Measurements from ENCODE around the gene CTAG2. TPM values are rescaled to one million over a fixed set of nuclear protein-coding genes. Genes with fewer than 3 reads are reported as not detected.

The CTAG2 gene
- total RNA-seq, 1 experiment from 2014 or later, result not detected

DNA sequence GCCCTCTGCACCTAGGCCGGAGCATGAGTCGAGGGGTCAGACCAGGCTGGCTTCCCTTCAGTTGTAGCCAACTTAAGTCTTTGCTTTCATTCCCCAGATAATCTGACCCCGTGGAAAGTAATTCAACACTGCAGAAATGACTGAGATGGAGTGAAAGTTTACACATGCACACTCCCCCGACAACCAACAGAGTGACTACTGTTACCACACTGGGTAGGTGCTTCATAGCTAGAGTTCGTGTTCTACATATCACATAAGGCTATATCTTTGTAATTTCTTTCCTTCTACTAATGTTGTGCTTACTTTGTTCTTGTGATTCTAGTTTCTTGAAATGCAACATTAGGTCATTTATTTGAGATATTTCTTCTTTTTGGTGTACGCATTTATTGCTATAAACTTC, 7.2 kb upstream of the CTAG2 start:
- no TSS peak for BruUV-seq (replicated peaks)
- no peak for TF ChIP-seq CTCF (IDR thresholded peaks at IDR 0.05; ENCODE audit: unreplicated experiment)
- DNase-seq (ENCODE audit: unreplicated experiment), result no peak
- intact Hi-C loops (cut with micrococcal nuclease), result no loop called here
- H3K9me3 Mint-ChIP-seq (ENCODE audit: unreplicated experiment), result no peaks in the 10 kb centered on the region
- no peak overlapping the region for H3K27ac Mint-ChIP-seq (ENCODE audit: low read depth, unreplicated experiment)
- no peak overlapping the region for H3K4me3 Mint-ChIP-seq (ENCODE audit: unreplicated experiment)
- H3K36me3 Mint-ChIP-seq (ENCODE audit: insufficient read depth, unreplicated experiment), result no peaks in the 10 kb centered on the region
- POLR2A ChIA-PET, result no interaction called here
- H3K27me3 Mint-ChIP-seq (ENCODE audit: insufficient read depth, unreplicated experiment), result no peaks in the 10 kb centered on the region
- no peaks in the 10 kb centered on the region for H3K4me1 Mint-ChIP-seq (ENCODE audit: insufficient read depth, unreplicated experiment)
- CTCF ChIA-PET, result no interaction called here

- ChIA-PET CTCF (no interaction called here), POLR2A (no interaction called here)
- Mint-ChIP-seq H3K9me3 (ENCODE audit: unreplicated experiment) (no peaks in the 10 kb centered on the region), H3K4me1 (ENCODE audit: insufficient read depth, unreplicated experiment) (no peaks in the 10 kb centered on the region), H3K4me3 (ENCODE audit: unreplicated experiment) (no peak overlapping the region), H3K36me3 (ENCODE audit: insufficient read depth, unreplicated experiment) (no peaks in the 10 kb centered on the region), H3K27ac (ENCODE audit: low read depth, unreplicated experiment) (no peak overlapping the region), H3K27me3 (ENCODE audit: insufficient read depth, unreplicated experiment) (no peaks in the 10 kb centered on the region)
- no peak for TF ChIP-seq CTCF (IDR thresholded peaks at IDR 0.05; ENCODE audit: unreplicated experiment)
- intact Hi-C loops (cut with micrococcal nuclease), result no loop called here
- DNase-seq (ENCODE audit: unreplicated experiment), result no peak
- BruUV-seq (replicated peaks), result no TSS peak
Measured at GRCh38 chrX:154658957-154659356, 5.6 kb upstream of the CTAG2 start.

DNA sequence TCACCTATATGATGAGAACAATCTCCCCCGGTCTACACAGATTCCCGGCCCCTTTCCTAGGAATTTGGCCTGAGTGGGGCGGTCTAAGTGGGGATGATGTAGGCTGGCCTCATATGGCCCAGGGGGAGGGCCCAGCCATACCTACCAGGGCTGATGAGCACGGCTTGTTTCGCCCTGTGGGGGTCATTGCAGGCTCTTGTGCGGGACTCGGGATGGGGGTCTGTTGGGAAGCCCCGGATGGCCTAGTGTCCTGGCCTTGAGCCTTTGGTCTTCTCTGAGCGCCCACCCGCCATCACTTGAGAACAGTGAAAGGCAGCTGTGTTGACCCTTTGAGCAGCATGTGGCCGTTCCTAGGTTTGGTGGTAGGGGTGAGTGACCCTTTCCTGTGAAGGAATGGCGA, 4.8 kb upstream of the CTAG2 start:
- ChIA-PET CTCF (no interaction called here), POLR2A (no interaction called here)
- DNase-seq (ENCODE audit: unreplicated experiment), result no peak
- Mint-ChIP-seq H3K4me3 (ENCODE audit: unreplicated experiment) (no peak overlapping the region), H3K27ac (ENCODE audit: low read depth, unreplicated experiment) (no peak overlapping the region), H3K9me3 (ENCODE audit: unreplicated experiment) (no peaks in the 10 kb centered on the region), H3K36me3 (ENCODE audit: insufficient read depth, unreplicated experiment) (no peaks in the 10 kb centered on the region), H3K4me1 (ENCODE audit: insufficient read depth, unreplicated experiment) (no peaks in the 10 kb centered on the region), H3K27me3 (ENCODE audit: insufficient read depth, unreplicated experiment) (no peaks in the 10 kb centered on the region)
- no TSS peak for BruUV-seq (replicated peaks)
- no peak for TF ChIP-seq CTCF (IDR thresholded peaks at IDR 0.05; ENCODE audit: unreplicated experiment)
- intact Hi-C loops (cut with micrococcal nuclease), result no loop called here

- POLR2A ChIA-PET, result no interaction called here
- no peaks in the 10 kb centered on the region for H3K9me3 Mint-ChIP-seq (ENCODE audit: unreplicated experiment)
- H3K36me3 Mint-ChIP-seq (ENCODE audit: insufficient read depth, unreplicated experiment), result no peaks in the 10 kb centered on the region
- intact Hi-C loops (cut with micrococcal nuclease), result no loop called here
- H3K27ac Mint-ChIP-seq (ENCODE audit: low read depth, unreplicated experiment), result no peak overlapping the region
- H3K4me3 Mint-ChIP-seq (ENCODE audit: unreplicated experiment), result no peak overlapping the region
- H3K4me1 Mint-ChIP-seq (ENCODE audit: insufficient read depth, unreplicated experiment), result no peaks in the 10 kb centered on the region
- TF ChIP-seq CTCF (IDR thresholded peaks at IDR 0.05; ENCODE audit: unreplicated experiment), result no peak
- no peaks in the 10 kb centered on the region for H3K27me3 Mint-ChIP-seq (ENCODE audit: insufficient read depth, unreplicated experiment)
- DNase-seq (ENCODE audit: unreplicated experiment), result no peak
- CTCF ChIA-PET, result no interaction called here
- no TSS peak for BruUV-seq (replicated peaks)
Measured at GRCh38 chrX:154657226-154657805, 3.9 kb upstream of the CTAG2 start.
